Lung microvascular endothelial cell (primary cell): Measurements from ENCODE around the gene MREG. TPM values are rescaled to one million over a fixed set of nuclear protein-coding genes. Genes with fewer than 3 reads are reported as not detected.
A peak's percentile ranks its signal among the peaks of the same experiment; 100 is the strongest.
"Not testable (repeated sequence)": the region's sequence is repeated elsewhere in the genome, so short reads cannot be mapped to it uniquely, and the experiment has no call there.

ENCODE experiments used
- DNase-seq, 2 donors: peaks; one replicate each; pipeline versions ENCODE4 v3.0.0 to v3.0.0-alpha.2; 2010; ENCODE audit warnings: low read depth in 2 of 2
- total RNA-seq: library from RNA; depleted of rRNA; stranded (reverse); fragments of >200 nt; gene quantifications from 2 replicates; pipeline ENCODE4 v1.2.1, GENCODE V29; 2014

MREG gene
- total RNA-seq, 1 donor from 2014 or later = 0.40 TPM

- not testable (repeated sequence) for DNase-seq
Observed at GRCh38 chr2:215988556-215989207, 24.7 kb downstream of the MREG start.

DNA sequence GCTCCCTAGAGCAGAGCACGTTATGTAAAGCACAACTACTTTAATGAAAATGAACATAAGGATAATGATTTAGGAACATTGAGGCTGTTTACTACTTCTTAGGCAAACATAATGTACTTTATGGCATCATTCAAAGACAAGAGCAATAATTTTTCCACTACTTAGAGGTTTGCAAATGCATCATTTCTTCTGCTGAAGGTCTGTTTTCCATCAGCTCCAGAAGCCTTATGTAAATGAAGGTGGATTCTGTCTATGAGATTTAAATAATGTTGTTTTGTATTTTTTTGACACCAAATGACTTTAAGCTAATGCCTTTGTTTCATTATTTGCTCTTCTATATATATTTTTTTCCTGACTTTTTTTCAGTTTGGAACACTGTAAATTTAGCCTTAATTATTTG is 28.1 kb downstream of the MREG start:
- DNase-seq = no peak

DNA sequence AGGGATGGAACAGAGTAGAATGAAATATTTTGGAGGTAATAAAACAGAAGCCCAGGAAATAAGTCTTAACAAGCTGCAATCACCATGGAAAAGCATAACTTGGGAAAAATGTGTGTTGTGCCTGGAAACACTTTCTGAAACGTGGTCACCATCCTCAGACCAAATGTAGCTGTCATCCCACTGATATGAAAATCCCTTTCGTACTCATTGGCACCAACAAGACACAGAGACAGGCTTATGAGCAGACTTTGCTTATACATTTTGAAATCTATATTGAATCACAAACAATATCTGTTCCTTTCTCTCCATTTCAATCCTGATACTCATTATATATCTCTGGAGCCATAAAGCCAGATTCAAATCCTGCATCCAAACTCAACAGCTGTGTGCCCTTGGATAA is 28.7 kb downstream of the MREG start:
- no peak for DNase-seq

DNA sequence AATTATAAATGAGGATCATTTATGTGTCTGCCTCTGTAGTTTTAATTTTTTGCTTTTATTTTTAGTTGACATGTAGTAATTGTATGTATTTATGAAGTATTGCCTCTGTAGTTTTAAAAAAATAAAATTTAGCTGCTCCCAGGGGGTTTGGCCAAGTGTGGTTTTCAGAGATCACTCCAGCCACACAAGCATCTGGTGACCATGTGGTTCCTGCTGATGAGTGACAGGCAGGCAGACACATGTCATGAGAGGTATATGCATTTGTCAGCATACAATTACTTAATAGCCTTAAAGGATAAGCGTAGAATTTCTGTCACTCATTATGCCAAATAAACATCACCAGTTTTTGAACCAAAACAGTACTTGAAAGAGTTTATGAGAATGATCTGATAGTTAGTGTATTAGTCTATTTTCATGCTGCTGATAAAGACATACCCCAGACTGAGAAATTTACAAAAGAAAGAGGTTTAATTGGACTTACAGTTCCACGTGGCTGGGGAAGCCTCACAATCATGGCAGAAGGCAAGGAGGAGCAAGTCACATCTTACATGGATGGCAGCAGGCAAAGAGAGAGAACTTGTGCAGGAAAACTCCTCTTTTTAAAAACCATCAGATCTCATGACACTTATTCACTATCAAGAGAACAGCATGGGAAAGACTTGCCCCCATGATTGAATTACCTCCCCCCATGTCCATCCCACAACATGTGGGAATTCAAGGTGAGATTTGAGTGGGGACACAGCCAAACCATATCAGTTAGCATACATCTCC is 29.6 kb downstream of the MREG start:
- no peak for DNase-seq

DNA sequence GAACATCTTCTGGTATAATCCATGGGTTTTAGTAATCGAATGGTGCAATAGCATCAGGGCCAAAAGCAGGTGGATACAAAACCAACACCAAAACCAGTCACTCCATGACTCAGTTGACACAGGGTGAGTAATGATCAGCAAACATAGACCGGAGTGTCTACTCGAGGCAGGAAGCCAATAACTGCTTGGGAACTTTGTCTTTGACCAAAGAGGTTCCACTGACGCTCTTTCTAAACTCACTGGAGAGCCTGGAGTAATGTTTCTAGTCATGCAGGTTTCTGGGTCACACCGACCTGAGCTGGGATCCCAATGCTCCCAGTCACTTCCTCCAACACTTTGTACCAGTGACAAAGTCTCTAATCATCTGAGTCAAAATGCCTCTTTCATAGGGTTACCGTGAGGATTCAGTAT is 30.9 kb downstream of the MREG start:
- peak in 1 of 2 donors; percentile 18 for DNase-seq

DNA sequence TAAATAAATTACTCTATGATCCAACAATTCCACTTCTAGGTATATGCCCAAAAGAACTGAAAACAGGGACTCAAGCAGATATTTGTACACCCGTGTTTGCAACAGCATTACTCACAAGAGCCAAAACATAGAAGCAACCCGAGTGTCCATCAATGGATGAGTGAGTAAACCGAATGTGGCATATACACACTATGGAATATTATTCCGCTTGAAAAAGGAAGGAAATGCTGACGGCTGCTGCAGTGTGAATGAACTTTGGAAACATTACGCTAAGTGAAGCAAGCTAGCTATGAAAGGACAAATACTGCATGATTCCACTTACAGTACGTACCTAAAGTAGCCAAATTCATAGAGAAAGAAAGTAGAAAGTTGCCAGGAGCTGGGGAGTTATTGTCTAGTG is 32.2 kb downstream of the MREG start:
- DNase-seq = peak in 1 of 2 donors; percentile 53

DNA sequence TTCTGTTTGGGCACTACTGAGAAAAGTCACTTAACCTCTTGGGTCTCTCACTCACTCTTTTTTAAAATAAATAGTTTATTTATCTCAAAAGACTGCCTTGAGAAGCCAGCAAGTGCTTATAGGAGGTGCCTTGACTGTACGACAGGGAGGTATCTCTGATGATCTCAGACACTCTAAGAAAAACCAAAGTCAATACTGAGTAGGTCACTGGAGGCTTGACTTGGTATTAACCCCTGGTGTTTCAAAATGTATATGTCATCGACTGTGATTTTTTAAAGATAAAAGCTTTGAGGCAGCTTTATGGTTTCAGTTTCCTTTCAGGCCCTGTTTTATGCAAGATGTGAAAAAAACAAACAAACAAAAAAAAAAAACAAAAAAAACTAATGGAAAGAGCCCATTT is 33.7 kb downstream of the MREG start:
- no peak for DNase-seq

DNA sequence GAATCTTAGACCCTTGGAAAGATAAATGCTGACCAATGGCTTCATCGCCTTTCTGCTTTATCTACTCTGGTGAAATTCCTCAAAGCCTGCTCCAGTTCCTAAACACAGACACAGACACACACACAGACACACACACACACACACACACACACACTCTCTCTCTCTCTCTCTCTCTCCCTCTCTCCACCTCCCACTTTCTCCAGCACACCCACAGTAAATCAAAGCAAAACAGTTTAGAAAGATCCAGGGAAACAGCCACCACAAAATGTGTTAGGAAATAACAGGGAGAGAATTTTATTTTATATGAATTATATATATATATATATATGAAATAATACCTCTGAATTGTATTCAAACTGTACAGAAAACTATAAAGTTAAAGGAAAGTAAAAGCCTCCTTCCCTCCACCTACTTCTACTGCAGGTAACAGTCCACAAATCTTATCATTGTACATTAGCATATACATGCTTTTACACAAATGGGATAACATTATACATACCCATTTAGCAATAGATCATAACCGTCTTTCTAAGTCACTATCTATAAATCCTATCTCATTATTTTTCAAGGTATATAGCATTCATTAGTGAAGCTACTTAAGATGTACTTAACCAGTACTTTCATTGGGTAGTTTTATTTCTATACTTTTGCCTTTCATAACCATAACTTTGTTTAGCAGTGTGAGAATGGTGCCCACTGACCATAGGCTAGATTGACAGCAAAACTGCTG is 38.5 kb downstream of the MREG start:
- no peak for DNase-seq

DNA sequence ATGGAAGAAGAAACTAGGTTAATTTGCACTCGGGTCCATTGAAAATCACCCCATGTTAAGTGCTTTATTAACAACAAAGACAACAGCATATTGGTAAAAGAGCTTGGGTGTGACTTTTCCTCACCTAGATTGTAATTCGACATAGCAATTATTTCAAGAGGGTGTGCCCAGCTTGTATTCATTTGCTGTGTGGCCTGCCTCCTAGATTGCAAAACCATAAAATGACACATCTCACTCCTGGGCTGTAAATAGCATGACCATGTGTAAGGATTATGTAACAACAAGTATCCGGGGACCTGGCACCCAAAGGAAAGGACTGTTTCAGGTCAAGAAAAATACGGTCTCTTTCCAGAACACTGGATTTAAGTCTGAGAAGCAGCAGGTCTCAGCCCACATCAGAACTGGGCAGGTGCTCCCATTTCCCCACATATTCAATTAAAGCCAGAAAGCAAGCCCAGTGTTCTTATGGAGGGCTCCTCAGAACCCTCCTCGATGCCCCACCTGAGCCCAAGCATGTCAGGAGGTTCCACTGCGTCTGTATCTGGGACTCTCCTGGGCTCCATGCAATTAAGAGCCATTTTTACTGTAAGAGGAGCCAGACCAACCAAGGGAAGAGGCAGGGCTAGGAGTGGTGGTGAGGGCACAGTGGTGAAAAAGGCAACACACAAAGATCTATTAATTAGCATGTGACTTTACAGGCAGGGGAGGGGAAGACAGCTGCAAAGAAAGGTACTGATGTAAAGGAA is 39.2 kb downstream of the MREG start:
- DNase-seq = no peak

DNA sequence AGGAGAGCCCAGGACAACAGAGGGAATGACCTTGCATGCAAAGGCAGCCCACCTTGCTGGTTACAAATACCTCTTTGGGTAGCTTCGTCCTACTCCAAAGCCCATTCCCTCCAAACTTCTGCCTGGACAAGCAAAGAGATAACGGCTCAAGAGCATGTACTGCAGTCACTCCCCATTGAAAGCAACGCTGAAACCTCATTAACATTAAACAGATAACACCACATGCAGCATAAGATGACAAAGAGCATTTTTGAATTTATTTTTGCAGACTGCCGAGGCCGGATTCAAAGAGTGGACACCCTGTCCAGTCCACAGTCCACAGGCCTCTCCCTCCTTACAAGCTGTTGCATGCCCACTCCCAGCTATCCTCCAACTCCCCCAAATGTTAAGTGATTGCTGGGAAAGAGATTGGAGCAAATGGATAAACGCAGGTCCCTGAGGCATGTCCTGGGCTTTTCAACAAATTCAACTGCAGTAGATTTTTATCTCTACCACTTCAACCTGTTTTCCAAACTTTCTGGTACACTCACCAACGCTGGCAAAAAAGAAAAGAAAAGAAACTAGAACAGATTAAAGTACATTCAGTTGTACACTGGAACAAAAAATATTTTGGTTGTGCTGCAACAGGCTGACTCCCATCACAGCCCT is 40.1 kb downstream of the MREG start:
- no peak for DNase-seq

- DNase-seq = no peak
Observed at GRCh38 chr2:215971671-215972070, 41.7 kb downstream of the MREG start.

GRCh38 chr2:215970894-215971293 is 42.5 kb downstream of the MREG start:
- not testable (repeated sequence) for DNase-seq

DNA sequence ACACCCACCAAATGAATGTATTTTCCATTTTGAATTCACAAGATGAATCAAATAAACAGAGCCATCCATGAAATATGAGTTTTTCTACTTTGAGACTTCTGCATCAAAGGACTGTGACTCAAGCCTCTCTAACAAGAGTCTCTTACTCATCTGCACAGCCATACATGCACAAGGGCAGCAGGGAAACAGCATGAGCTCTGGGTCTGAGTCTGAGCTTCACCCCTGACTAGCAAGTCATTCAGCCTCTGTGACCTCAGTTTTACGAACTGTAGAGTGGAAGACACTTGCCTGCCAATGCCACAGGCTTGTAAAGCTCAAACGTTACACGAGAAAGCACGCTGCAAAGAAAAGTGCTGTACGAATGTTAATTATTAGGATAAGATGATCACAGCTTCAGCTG is 42.9 kb downstream of the MREG start:
- no peak for DNase-seq

DNA sequence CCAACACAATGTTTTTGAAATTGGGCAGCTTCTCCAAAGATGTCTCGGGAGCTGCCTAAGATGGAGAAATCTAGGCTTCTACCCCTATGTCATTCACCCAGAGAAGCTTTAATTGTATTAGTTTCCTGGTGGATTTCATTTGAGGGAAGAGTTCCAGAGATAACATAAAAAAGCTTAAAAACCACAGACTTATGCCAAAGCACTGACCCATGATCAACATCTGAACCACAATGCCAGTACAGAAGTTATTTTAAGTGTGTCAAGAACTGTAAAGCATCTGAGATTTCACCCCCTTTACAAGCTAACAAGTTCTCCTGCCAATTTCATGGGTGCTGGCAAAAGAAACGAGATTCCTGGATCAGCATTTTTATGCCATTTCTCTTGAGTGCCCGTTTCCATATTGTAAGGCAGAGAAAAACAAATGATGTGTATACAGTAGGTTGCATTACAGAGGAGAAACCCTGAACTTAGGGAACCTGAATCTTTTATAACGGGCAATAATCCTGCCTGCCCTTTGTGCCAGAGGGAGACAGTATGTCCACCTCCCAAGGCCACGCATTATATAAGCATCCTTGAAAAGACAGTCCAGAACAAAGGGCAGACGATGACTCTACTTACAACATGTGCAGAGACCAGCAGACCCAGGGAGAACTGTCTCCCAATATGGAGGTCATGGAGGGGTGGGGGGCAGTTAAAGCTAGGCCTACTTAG is 44.1 kb downstream of the MREG start:
- DNase-seq = no peak

- no peak for DNase-seq
Observed at GRCh38 chr2:215968499-215968898, 44.9 kb downstream of the MREG start.

DNA sequence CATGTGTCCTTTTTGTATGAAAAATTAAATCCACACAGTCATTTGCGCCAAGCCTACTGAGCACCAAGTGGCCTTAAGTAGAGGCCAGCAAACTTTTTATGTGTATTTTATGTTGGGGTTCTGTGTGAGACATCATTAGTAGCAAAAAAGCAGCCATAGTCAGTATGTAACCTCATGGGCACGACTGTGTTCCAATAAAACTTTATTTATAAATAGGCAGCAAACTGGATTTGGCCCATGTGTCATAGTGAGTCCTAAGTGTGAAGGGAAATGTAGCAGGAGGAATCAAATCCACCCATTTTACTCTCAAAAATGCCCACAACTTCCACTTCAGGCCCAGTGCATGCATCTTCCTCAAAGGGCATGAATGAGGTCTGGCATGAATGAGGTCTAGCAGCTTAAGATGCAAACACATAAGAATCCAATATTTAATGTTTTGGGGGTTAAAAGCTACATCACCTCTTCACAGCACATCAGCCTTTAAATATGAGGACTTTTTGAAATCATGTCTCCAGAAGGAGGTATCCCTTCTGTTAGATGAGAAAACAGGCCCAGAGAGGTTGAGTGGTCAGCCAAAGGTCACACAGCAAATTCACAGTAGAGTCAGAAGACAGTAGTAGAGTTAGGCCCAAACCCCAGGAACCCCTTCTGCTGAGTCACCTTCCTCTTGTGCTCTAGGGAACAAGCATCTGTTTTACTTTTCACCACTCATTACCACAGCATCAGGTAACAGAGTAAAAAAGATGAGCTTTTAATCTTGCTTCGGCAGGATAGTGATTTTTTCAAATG is 45.6 kb downstream of the MREG start:
- DNase-seq = no peak

DNA sequence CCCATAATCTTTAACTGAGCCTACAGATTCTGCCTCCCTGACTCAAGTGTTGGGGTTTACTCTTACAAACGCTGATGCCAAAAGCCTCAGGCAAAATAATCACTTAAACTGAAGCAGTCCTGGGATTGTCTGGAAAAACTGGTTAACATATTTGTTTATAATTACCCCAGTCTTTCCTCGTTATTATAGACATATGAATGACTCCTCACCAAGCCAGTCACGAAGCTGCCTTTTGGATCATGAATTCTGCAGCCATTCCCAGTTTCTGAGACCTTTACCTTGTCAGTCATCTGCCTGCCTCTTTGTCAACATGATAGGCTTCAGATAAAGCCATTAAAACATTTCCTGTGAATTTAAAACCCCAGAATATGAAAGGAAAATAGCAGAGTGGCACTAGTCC is 46.4 kb downstream of the MREG start:
- peak in 1 of 2 donors; percentile 31 for DNase-seq

DNA sequence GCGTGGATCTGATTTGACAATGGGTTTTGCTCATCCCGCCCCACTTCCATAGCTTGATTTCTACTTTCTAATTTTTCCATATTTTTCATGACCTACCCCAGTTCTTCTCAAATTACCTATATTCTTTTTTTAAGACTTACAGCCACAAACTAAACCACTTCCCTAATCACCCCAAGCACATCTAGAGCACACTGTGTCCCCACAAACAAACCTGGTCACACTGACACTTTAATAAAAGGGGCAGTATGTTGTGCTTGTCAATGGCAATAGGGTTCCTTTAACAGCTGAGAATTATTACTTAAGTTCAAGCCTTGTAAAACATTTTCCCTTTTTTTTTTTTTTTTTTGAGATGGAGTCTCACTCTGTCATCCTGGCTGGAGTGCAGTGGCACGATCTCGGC is 47.1 kb downstream of the MREG start:
- no peak for DNase-seq

- no peak for DNase-seq
Observed at GRCh38 chr2:215965532-215966165, 47.7 kb downstream of the MREG start.
